KG1 (cell line): ENCODE results near the gene SEL1L.
A peak's percentile ranks its signal among the peaks of the same experiment; 100 is the strongest.
"Not testable (repeated sequence)": the region's sequence is repeated elsewhere in the genome, so short reads cannot be mapped to it uniquely, and the experiment has no call there.

ENCODE experiments used
- DNase-seq: peaks from one replicate; lab custom pipeline; 2025; lab: John Stamatoyannopoulos, UW

SEL1L gene

DNA sequence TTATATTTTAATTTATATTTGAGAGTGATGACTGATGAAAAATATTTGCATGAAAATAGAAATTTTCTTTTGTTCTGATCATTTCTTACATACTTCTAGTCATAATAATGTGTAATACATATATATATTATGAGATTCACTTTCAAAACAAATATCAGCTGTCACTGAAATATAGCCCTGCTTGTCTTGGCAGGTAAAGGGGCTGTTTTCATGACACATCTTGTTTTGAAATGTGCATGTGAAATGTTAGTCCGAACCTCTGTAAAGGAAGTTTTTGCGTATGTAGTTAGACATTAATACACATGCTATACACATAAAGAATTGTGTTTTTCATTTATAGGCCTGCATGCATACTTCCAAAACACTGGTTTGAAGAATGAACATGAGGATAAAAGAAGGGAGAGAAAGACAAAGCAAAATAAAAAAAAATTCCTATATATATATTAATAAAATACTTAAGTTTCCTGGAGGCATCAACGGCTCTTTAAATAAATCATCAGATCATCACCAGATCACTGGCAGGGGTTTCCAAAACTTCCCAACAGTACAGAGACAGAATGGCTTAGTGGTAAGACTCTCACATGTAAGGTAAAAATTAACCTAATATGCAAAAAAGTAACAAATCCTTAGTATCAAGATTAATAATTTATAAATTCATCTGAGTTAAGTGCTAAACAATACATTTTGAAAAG, 60.1 kb downstream of the SEL1L start:
- no peak for DNase-seq

DNA sequence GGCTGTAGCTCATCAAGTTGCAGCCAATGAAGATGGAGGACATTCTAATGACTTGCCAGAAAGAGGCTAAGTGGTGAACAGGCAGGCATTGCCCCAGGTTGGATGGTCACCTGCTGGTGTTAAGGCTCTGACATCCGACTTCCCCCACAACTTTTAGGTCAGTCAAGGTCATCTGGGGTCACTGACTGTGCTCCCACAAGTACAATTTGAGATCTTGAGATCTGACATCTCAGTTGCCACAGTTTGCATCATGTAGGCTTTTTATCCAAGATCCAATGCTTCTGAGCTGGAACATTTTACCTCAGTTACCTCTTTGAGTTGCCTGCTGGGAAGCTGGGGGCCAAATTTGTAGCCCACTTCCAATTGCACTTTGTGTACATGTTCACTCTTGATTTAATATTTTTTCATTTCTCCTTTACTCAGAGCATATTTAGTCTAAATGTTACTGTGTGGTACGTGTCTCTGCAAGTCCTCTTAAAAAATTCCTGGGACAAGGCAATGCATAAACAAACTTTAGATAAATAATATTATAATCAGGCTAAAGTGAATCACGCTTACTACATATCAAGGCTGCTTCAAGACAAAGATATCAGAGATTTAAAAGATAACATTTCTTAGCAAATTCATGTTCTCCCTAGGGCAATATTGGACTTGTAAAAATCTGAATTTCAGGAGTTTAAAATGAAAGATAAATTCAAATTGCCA, 61.4 kb downstream of the SEL1L start:
- DNase-seq = no peak

DNA sequence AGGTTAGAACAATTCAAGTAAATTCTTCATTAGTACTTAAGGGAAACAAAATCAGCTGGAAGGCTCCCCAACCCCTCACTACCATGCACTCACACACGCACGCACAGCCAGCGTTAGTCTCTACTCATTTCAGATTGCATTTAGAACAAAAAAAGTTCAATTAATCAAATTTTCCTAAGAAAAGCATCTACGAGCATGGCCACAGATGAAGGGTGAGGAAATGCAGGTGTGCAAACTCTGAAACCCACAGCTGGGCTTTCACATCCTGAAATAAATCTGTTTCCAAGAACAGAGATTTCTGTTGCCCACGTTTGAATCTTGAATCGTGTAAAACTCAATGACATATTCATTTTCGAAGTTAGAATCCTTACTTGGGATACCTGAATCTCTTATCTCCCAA, 62.6 kb downstream of the SEL1L start:
- no peak for DNase-seq

DNA sequence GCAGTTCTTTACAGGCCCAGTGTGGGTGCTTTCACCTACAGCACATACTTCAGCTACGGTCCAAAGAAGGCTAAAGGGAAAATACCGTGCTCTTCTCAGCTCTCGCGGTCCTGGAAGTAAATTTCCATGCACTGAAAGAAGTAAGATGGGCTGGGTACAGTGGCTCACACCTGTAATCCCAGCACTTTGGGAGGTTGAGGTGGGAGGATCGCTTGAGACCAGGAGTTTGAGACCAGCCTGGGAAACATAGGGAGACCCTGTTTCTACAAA, 63.2 kb downstream of the SEL1L start:
- not testable (repeated sequence) for DNase-seq

DNA sequence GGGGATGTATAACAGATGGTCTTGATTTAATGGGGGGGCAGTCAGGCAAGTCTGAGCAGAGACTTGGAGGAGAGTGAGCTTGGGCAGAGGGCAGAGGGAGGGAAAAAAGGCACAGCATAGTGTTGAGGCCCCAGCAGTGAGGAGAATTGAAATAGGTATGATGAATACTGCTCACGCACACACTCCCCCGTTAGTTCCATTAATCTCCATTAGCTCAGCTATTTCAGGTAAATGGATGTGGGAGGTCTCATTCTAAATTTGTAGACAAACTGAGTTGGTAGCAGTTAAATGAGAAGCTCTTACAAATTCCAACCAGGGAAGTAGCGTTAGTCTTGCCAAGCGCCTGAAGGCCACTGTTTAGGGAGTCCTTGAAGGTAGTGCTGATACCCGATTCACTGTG, 66.8 kb downstream of the SEL1L start:
- DNase-seq = no peak

DNA sequence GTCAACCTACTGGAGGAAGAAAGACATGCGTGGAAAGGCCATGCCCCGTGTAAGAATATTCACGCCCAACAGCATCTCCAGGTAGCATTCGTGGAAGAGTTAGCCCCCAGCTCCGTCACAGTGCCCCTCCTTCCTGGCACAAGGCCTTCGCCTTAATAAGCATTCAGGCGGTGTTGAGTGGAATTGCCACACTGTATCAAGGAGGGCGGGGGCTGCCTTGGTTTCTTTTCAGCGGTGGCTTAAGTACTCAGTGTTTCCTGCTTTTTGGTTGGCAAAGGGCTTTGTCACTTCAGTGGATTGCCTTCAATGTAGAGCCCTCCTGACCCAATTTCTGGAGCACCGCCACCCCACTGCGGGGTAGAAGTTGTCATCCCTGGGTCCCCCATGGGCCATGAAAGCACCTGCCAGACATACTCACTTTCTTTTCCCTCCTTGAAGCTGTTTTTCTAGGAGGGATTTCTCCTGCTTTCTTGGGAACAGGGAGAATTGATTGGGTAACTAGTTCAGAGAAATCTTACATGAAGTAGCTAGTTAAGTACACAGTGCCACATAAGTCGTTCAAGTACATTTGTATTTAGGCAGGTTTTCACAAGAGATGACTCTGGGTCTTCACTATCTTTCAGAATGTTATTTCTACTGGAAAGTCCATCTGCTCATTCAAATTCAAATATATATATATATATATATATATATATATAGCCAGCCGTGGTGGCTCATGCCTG, 68.0 kb downstream of the SEL1L start:
- no peak for DNase-seq

DNA sequence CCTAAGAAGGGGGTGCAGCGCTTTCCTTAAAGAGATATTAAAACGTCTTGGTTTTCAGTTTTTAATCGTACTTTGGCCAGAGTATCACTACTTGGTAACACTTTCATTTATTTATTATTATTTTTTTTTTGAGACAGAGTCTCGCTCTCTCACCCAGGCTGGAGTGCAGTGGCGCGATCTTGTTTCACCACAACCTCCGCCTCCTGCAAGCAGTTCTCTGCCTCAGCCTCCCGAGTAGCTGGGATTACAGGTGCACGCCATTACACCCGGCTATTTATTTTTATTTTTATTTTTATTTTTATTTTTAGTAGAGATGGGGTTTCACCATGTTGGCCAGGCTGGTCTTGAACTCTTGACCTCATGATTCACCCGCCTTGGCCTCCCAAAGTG, 68.7 kb downstream of the SEL1L start:
- not testable (repeated sequence) for DNase-seq

DNA sequence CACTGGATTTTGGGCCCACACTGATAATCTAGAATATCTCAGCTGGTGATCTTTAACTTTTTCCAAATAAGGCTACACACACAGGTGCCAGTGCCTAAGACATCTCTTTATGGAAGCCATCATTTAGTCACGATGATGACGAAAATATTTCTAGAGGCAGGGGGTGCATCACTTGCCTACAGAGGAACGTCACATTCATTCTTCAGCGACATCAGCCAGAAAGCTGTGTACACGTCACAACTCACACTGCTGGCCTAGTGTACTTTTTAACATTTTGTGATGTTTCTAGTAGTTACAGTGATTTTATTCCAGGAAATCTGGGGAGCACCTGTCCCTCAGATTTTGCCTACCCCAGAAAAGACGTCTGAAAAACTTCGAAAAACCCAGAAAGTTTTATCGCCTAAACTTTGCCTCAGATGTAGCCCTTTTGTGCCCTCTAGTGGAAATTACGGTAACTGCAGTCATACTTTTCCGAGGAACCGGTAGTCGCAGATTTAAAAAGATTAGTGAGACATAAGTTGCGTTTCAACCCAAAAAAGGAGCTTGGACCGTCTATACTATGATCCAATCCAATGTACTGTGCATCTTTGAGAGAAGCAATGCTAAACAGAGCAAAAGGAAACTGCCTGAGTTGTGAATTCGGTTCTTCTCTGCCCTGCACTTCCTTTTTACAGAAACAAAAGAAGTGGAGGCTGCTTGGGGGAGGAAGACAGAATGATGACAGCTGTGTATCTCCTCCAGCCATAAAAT, 69.2 kb downstream of the SEL1L start:
- DNase-seq = peak; percentile 81

DNA sequence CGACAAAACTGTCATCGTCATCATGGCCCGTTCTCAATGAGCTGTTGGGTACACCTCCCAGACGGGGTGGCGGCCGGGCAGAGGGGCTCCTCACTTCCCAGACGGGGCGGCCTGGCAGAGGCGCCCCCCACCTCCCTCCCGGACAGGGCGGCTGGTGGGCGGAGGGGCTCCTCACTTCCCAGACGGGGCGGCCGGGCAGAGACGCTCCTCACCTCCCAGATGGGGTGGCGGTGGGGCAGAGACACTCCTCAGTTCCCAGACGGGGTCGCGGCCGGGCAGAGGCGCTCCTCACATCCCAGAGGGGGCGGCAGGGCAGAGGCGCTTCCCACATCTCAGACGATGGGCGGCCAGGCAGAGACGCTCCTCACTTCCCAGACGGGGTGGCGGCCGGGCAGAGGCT, 71.3 kb downstream of the SEL1L start:
- not testable (repeated sequence) for DNase-seq

DNA sequence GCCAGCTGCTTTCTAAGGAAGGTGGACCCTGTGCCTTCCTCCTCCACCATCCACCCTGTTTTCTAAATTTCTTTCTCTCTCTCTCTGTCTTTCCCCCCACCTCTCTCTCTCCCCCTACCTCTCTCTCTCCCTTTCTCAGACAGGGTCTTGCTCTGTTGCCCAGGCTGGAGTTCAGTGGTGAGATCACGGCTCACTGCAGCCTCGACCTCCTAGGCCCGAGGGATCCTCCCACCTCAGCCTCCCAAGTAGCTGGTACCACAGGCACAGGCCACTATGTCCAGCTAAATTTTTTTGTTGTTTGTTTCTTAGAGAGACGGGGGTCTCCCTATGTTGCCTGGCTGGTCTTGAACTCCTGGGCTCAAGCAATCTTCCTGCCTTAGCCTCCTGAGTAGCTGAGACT, 73.7 kb downstream of the SEL1L start:
- DNase-seq = no peak

DNA sequence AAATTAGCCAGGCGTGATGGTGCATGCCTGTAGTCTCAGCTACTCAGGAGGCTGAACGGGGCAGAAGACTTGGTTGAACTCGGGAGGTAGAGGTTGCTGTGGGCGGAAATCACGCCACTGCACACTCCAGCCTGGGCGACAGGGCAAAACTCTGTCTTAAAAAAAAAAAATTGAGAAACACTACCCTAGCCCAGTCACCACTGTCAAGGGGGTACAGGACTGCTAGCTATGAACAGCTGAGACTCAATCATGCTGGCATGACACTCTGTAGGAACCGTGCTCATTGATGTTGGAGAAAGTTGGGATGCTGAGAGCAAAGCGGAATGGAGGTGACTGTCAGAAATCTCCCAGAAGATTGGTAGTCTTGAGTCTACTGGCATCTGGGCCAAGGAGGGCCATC, 75.3 kb downstream of the SEL1L start:
- no peak for DNase-seq

DNA sequence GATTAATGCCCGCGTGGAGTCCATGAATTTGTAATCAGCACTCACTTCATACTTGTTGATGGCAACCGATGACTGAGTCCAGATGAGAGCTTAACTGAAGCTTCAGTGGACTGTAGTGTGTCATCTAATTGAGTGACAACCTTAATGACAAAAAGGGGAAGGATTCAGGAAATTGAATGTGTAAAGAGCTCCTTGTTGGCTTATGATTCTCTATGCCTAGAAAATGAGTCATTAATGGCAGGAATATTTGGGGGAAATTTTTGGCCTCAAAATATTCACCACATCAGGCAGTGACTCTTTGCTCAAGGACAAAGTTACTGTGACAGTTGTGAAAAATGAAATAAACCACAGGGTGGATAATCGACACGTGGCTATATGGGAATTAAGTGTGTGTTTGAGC, 78.3 kb downstream of the SEL1L start:
- DNase-seq = no peak

DNA sequence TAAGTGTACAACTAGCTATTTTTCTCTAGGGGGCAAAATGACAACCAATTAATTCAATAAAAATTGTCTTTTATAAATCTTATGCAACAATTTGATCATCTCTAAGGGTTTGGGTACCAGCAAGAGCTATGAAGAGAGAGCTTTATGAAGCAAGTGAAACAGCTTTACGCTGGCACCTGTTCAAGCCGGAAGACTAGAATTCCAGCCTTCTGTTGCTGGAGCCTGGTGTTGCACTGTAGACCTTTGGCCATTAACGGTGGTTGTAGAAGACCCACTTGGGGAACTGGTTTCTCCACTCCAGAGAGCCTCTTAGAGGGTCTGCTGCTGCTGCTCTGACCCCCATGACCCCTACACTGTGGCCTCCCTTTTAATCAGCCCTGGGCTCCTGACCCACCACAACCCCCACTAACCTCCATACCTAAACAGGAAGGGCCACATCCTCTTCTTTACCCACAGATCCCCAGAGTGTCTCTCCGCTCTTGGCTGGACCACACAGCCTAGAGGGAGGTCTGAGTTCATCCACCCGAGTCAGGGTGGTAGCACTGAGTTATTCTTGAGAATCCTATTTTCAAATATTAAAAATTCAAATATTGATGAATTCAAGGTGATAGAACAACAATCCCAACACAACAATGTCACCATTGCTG, 79.0 kb downstream of the SEL1L start:
- DNase-seq = no peak

DNA sequence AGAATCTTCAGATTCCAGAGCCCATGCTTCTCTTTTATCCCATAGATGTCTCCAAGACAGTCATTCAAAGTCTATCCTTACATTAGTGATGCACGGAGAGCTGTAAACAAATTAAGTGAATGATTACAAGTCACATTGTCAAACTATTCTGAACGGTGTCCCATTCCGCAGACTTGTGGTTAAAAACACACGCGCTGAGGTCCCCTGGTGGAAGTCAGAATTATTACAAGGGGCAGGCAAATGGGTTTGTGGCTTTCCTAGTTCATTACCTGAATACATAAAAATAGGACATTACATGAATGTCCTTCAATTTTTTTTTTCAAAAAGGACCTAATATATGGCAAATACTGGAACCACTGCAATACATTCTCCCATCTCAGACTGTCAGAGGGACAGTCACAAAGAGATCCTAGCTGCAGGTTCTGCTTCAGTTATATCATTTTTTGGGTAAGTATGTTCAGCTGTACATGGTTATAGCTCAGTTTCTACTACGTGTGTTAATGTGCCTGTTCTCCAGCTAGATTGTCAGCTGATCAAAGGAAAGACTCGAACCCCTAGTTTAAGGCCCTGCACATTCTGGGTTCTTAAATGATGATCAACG, 80.4 kb downstream of the SEL1L start:
- DNase-seq = peak; percentile 53

DNA sequence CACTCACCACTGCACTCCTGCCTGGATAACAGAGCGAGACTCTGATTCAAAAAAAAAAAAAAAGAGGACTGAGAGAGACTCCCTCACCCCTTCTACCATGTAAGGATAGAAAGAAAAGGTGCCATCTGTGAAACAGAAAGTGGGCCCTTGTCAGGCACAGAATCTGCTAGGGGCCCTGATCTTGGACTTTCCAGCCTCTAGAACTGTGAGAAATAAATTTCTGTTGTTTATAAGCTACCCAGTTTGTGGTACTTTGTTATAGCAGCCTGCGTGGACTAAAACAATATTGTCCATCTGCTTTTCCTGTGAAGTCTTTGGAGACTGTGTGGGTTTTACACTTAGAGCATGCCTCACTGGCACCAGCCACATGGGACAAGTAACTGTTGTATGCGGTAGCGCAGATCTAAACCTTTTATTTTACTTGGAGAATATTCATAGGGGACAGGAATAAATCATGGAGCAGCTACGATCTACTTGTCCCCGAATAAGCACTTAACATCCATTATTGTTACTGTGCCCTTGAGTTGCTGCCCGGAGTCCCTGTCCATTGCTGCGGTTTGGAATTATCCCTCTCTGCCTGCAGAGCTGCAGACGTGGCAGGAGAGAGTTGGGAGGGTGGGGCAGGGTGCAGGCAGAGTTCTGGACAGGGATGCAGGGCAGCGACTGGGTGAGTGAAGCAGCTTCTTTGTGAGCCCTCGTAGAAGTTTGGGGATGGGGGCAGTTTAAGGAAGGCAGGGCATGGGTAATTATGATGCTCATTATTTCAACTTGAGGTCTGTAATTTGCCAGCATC, 81.1 kb downstream of the SEL1L start:
- DNase-seq = no peak

DNA sequence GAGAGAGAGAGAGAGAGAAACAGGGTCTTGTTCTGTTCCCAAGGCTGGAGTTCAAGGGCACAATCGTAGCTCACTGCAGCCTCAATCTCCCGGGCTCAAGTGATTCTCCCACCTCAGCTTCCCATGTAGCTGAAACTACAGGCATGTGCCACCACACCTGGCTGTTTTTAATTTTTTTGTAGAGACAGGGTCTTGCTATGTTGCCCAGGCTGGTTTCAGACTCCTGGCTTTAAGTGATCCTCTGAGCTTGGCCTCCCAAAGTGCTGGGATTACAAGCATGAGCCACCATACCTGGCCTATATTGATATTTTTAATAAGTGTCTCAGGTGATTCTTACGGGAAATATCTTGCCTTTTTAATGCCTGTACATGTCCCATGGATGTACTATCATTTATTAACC, 82.7 kb downstream of the SEL1L start:
- DNase-seq = no peak

DNA sequence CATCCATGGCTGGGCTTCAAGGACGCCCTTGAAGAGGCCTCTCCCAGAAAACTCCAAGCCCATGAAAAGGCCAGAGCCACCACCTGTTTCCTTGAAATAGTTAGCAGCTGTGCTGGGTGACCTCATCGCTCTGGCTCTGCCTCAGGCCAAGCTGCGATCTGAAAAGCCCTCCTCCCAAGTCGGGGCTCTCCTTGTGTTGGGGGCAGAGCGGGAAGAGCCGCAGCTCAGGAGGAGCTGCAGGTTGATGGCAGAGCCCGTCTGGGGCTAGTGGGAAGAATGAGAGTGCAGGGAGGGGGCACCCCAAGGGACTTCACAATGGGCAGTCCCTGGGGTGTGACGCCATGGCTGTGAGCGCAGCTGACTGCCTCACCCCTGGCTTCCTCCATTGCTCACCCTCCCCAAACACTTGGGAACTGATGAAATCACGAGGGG, 83.5 kb downstream of the SEL1L start:
- DNase-seq = no peak

DNA sequence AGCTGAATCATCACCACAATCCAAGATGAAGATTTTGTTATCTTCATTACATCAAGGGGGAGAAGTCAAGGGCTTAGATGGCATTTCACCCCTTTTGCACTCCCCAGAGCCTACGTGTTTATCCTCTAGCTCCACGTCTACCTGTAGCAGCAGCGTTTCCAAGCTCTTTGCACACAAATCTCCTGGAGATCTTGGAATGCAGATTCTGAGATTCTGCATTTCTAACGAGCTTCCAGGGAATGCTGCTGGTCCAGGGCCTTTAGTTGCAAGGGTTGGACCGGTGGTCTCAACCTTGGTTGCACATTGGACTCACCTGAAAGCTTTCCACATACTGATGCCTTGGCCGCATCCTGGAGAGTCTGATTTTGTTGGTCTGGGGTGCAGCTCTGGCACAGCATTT, 84.1 kb downstream of the SEL1L start:
- no peak for DNase-seq

DNA sequence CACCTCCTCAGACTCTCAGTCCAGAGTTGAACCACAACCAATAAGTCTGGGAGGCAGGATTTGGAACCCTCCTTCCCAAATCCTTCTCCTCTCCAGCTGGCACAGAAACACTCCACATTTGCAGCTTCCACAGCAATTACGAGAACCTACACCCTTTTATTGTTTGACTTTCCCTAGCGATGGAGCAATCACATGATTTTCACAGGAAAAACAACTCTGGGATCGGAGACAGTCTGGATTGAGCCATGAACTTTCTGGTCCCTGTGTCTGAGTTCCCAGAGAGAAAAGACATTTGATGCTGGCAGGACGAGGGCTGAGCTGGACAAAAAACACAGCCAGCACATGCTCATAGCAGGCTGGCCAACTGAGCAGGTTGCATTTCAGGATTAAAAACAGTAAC, 84.5 kb downstream of the SEL1L start:
- no peak for DNase-seq

DNA sequence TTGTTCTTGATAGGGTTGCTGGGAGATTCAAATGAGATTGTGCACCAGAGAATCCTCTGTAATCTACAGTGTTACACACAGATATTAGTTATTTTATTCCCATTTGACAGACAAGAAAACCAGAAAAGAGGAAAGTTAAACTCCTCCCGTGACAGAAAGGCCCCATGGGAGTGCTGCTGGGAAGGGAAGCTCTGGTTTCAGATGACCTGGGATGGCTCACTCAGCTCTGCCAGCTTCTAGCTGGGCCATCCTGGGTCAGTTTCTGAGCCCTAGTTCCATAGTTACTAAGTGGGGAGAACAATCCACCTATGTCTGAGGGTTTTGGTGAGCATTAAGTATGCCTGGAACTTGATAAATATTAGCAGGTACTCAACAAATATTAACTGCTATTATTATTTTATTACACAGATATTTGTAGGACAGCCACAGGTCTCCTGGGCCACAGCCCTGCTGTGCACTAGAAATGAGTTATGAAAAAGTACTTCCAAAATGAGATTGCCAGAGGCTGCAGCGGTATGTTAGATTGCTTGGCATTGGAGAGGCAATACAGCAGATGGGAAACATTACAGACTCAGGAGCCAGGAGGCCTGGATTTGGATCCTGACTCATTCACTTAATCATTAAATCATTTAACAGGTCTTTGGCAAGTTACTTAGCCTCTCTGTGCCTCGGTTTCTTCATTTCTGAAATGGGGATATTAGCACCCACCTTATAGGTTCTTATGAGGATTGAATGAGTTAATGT, 86.5 kb downstream of the SEL1L start:
- DNase-seq = no peak
